Sigmoid colon (tissue), 3 donors: ENCODE results near the gene ECT2L.

Experiments used
- POLR2A ChIP-seq, 2 donors: fragments of 450-650 bp; IDR thresholded peaks; one replicate each; pipeline ENCODE4 v1.6.1; 2016; ENCODE audit warnings: antibody characterized with exemption in 2 of 2, mild to moderate bottlenecking in 2 of 2, moderate library complexity in 2 of 2
- TF ChIP-seq, protein P1 (sequence below), 4 experiments: fragments of 450-650 bp in 3 of 4; fragments of 200-600 bp in 1 of 4; IDR thresholded peaks; one replicate each; pipeline ENCODE4 v1.5.1; 2016 to 2019; ENCODE audit warnings: antibody characterized with exemption in 4 of 4, mild to moderate bottlenecking in 3 of 4, moderate library complexity in 2 of 4

GRCh38 chr6:138774370-138774769, 21.5 kb upstream of the ECT2L start:
- TF ChIP-seq, protein P1, sequence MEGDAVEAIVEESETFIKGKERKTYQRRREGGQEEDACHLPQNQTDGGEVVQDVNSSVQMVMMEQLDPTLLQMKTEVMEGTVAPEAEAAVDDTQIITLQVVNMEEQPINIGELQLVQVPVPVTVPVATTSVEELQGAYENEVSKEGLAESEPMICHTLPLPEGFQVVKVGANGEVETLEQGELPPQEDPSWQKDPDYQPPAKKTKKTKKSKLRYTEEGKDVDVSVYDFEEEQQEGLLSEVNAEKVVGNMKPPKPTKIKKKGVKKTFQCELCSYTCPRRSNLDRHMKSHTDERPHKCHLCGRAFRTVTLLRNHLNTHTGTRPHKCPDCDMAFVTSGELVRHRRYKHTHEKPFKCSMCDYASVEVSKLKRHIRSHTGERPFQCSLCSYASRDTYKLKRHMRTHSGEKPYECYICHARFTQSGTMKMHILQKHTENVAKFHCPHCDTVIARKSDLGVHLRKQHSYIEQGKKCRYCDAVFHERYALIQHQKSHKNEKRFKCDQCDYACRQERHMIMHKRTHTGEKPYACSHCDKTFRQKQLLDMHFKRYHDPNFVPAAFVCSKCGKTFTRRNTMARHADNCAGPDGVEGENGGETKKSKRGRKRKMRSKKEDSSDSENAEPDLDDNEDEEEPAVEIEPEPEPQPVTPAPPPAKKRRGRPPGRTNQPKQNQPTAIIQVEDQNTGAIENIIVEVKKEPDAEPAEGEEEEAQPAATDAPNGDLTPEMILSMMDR (IDR thresholded peaks at IDR 0.05): no peak
- no peak for TF ChIP-seq POLR2A (IDR thresholded peaks at IDR 0.05)
